Glomerular endothelial cell (primary cell): Measurements from ENCODE around the gene NREP. TPM values are rescaled to one million over a fixed set of nuclear protein-coding genes. Genes with fewer than 3 reads are reported as not detected.

ENCODE experiments used
- DNase-seq: peaks from one replicate; pipeline ENCODE4 v3.0.0-alpha.2; 2011; ENCODE audit warnings: low read depth, low spot score; ENCODE audit errors: extremely low read depth
- total RNA-seq: library from RNA; depleted of rRNA; stranded (reverse); fragments of >200 nt; gene quantifications from 2 replicates; pipeline ENCODE4 v1.2.3, GENCODE V29; 2015

Gene NREP
- total RNA-seq, 1 donor from 2014 or later = 182 TPM

DNA sequence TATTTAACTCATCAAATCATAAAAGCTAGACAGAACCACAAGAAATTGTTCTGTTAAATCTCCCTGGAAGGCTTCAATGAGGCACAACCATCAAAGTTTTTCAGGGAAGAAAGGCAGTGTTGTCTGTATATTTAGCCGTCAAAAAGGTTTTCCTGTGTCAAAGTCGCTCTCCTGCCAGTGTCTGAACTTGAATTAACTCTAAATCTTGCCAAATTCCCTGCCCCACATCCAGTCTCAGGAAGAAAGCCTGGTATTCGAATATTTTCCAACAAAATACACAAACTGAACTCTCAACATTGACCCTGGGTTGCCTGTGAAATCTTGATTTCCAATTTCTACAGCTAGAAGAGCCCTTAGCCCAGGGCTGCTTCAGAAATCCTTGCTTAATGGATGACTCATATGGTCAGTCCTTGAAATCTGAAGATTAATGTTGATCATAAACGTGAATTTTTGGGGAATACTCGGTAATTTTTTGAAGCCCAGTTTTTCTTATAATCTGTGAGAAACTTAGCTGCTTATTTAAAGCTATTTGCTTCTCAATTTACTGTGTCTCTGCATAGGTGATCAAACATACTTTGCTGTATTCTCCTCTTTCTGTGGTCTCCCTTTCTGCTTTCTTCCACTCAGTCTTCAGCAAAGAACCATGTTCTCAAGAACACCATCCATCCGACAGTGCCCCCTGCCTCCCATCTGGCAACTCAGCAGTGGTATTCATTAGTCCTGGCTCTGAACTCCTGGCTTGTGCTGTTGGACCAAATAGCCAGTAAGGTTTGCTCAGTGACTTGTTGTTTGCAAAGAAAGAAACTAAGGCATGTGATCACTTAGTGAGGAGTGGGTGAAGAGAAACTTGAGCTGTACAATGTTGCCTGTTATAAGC is 58.9 kb downstream of the NREP start:
- peak; percentile 45 for DNase-seq

DNA sequence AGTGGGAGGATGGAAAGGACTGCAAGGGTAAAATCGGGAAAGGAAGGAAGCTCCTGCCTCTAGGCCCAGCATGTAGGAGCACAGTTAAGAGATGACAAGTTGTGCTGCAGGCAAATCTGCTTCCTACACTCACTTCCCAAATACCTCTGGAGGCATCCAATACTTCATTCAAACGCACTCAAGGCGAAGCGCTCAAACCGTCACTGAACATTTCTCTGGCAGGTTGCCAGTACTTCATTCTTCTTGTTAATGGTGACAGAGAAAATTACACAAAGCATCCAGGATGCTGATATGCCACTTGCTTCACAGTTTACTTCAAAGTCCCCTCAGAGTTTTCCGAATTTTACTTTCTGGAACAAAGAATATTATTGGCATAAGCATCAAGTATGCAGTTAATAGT is 59.8 kb downstream of the NREP start:
- DNase-seq = peak; percentile 57

DNA sequence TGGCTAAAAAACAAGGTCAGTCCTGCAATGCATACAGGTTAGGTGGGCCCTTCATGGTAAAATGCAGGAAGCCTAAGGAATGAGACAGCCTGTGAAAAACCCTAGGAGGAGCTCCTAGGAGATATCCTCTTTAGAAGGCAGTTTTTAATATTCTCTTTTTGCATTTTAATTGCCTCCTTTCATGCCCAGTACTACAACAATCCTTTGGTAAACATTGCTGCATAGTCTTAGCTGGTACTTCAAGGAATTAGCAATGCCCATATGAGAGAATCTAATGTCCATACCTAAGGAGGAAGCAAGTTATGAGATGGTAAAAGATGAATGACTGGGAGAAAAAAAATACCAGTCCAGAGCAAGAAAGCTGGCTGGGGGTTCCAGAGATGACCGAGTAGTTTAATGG is 61.0 kb downstream of the NREP start:
- no peak for DNase-seq

DNA sequence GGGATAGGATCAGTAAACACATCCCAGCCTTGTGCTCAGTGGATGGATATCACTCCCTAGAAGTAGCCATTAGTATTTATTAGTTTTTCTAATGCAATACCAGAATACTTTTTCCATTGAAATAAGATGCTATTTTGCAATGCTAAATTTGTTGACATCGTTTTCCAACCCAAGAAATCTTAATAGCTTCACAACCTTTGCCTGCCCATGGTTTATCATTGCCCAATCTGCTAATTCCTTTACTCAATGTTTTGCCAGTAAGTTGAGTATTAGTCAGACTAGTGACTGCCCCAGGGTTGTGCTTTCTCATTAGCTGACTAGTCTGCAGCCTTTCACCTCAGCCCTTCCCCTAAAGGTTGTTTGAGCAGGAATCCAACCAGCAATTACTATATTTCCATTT is 62.9 kb downstream of the NREP start:
- no peak for DNase-seq

DNA sequence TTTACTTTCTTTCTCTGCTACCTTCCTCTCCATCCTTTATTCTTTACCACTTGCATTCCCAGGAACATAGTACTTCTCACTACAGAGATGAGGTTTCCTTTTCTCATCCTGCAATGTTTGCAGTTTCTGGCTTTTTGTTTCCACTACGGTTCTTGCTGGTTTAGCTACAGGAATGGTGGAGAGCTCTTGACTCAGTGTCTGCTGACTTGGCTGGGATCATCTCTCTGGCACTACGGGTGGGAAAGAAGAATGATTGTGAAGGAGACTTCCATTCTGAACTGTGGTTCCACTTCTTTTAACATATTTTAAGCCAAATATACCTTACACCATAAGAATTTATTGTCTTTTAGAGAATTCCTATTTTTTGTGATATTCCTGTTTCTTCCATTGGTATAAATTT is 65.1 kb downstream of the NREP start:
- no peak for DNase-seq

DNA sequence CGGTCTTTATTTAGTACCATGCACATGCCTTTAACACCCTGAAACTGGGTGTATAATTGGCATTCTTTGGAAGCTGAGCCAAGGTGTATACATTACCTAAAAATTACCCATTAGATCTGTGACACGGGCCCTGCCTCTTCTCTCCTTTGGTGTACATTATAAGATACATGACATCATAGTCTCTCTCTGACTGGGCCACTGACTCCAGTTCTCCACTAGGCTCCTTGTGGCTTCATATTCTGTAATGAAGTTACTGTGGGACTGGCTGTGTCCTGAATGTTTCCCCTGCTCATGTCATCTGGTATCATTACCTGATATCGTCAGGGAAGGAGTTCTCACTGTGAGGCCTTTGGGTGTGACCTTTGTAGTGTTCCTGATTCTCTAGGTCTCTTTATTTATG is 65.5 kb downstream of the NREP start:
- DNase-seq = no peak

DNA sequence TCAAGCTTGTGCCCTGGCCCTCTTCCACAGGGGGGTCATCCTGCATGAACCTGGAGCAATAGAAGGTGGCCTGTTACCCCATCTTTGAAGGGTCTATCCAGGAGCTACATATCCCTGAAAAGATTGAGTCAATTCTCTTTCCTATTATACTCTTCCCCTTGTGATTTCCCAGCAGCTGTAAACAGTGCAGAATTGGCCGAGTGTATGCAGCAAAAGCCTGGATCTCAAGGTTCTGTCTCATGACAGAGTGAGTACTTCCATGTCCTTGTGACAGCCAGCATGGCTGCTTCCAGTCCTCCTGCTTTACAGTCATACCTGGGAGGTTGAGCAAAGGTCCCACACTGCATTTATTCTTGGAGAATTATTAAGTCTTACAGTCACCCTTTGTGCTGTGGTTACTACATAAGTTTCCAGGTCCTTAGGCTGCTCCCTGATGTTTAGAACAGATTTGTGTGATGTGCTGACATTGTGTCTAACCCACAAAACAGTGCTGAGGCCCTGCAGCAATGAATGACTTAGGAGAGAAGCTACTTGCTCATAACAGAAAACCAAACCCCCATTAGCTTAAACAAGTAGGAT is 67.5 kb downstream of the NREP start:
- DNase-seq = no peak

DNA sequence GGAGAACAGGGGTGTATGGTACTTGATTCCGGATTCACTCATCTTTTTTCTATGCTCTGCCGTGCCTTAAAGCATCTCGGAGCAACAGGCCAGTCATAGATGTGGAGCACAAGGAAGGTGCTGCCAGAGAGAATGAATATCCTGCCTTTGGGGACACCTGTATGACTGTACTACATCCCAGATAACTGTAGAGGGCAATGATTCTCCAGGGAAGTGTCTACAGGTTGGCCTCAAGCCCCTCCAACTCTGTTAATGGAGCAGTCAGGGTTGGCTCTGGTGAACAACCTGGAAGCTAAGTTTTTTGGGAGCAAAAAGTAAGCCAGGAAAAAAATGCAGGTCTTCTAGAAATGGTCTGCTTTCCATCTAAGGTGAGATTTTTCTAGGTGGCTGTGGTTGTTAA is 71.0 kb downstream of the NREP start:
- DNase-seq = no peak

DNA sequence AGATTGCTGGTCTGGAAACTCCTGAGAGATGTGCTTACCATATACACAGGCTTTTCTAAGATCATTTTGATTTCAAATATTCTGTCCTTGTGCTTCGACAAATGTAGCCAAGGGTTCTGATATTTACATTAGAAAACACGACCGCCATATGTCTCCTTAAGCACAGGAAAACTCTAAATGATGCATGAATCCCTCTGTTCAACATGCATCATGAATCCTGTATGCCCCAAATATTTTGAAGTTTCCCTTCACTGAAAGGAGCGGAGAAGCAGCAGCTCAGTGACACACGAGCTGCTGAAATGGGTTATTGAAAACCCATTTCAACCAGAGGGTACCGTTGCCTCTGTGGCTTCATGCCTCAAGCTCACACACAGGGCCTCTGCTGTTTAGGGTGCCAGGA is 74.4 kb downstream of the NREP start:
- DNase-seq = no peak

DNA sequence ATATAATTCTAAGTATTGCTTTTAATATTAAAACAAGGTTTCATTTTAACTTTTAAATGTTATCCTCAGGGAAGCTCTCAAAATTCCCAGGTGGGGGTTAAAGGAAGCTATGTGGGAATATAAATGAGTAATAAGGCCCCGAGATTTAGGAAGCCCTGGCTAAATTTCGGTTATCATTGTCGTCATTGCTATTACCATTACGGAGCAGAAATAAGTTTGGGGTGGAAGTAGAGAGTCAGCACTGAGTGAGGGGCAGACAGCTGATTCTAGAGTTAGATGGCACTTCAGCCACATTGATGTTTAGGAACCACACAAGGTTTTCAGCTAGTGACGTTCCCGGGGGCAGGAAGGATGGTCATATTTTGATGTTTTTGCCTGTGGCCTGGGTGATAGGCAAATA is 74.9 kb downstream of the NREP start:
- no peak for DNase-seq

DNA sequence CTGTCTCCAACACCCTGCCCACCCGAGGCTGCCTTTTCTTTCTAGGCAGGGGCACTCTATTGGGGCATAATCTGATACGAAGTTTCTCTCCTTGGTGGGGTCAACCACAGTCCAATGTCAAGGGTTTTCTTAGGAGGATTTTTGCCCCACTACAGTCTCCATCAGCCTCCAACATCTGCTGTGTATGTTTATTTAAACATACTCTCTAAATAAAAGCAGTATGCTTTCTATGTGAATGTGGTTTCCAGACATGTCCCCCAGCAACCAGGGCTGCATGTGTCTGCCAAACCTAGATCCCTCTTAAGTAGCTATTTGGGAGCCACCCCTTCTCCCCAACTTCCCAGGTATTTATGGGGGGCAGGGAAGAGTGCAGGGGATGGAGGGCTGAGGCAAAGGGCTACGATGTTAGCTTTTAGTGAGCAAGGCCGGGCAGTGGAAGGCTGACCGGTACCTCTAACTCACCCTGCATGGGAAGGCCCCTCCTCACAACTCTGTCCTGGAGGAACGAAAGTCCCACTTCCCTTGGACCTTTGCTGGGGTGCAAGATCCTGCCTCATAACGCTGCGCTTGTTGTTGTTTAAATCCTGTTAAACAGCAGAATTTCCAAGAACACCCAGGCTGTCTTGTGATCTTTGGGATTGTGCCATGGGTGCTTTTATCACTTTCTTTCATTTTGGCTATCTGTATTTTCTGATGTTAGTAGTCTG is 75.4 kb downstream of the NREP start:
- no peak for DNase-seq

DNA sequence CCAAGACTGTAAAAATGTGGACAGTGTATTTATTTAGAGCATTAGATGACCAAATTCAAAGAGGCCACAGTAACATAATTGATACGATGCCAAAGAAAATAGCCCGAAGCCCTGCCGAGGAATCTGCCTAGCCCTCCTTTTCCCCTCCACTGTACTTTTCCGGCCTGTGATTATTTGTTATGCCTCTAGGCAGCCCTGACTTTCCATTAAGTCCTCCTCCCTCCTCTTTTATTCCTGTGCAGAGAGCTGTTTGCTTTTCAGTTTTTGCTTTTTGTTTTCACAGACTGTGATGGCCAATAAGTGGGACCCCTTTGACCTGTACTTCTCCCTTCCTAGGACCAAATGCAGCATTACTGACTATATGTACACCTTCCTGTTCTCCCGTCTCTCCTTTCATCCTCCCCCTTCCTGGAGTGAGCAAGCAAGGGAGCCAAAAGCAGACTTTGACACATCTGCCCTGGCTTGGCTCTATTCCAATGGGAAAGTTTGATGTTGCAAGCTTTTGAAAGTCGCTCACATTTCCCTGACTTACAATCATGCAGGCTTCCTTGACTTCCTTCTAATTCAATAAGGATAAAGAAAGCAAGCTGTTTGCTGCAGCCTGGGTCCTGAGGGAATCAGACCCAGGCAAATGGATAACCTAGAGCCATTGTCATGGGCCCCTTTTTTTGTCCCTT is 76.1 kb downstream of the NREP start:
- peak; percentile 94 for DNase-seq

DNA sequence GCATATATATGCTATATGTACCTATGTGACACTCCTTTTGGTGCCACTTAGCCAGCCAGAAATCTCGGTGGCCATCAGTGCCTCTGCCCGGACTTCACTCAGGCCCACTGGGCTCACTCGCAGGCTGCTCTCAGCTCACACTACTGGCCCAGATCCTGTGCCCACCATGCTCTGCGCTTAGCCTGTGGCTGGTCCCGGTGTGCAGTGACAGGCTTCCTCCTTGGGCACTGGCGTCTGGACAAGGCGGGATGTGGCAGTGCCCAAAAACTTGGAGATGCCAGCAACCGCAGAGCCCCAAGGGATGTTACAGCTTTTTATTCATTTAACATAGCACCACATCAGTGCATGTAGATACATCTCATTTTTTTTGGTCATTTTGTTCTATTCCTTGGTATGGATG is 77.4 kb downstream of the NREP start:
- no peak for DNase-seq

Other genes starting within 250 kb of the NREP start
- gene STARD4, start 244.7 kb downstream of the NREP start, total RNA-seq = 46.4 and 74.7 TPM in 2 replicates